ENCODE measurements around the gene COL5A1.

The COL5A1 gene

DNA sequence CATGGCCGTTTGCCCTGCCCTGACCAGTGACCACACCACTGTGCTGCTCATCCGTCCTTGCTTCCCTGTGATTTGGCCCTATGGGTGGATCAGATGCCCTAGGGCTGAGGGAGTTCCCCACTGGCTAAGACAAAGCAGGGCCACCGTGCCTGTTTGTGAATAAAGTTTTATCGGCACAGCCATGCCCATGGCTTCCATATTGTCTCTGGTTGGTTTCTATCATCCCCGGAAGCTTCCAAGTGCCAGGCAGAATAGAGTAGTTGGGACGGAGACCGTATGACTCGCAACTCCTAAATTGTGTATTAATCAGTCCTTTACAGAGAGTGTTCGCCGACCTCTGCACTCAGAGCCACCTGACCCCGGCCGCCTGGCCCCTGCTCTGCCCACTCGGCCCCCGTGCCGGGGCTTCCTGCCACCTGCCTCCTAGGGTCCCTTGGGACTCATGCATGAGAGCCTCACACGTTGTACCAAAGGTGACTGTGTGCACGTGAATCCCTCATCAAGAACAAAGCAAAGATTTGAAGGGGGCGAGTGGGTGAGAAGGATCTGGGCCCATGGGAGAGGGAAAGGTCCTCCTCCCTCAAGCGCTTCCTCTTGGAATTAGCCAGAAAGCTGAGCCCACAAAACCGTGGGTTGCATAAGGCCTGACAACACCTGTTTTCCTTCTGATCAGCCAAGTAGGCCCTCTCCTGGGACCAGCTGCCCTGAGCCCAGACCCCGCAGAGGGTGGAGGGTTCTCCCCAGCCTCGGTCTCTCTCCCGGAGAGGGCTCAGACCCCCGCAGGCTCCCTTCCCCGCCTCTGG is 227.3 kb downstream of the COL5A1 start:
- no peak overlapping the region for H3K4me3 ChIP-seq (ENCODE audit: low read depth, low read length)
- no peak for DNase-seq (ENCODE audit: low read depth)
- TF ChIP-seq, protein P1, sequence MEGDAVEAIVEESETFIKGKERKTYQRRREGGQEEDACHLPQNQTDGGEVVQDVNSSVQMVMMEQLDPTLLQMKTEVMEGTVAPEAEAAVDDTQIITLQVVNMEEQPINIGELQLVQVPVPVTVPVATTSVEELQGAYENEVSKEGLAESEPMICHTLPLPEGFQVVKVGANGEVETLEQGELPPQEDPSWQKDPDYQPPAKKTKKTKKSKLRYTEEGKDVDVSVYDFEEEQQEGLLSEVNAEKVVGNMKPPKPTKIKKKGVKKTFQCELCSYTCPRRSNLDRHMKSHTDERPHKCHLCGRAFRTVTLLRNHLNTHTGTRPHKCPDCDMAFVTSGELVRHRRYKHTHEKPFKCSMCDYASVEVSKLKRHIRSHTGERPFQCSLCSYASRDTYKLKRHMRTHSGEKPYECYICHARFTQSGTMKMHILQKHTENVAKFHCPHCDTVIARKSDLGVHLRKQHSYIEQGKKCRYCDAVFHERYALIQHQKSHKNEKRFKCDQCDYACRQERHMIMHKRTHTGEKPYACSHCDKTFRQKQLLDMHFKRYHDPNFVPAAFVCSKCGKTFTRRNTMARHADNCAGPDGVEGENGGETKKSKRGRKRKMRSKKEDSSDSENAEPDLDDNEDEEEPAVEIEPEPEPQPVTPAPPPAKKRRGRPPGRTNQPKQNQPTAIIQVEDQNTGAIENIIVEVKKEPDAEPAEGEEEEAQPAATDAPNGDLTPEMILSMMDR (IDR thresholded peaks at IDR 0.05; ENCODE audit: low read depth, low read length, missing control alignments), result no peak

DNA sequence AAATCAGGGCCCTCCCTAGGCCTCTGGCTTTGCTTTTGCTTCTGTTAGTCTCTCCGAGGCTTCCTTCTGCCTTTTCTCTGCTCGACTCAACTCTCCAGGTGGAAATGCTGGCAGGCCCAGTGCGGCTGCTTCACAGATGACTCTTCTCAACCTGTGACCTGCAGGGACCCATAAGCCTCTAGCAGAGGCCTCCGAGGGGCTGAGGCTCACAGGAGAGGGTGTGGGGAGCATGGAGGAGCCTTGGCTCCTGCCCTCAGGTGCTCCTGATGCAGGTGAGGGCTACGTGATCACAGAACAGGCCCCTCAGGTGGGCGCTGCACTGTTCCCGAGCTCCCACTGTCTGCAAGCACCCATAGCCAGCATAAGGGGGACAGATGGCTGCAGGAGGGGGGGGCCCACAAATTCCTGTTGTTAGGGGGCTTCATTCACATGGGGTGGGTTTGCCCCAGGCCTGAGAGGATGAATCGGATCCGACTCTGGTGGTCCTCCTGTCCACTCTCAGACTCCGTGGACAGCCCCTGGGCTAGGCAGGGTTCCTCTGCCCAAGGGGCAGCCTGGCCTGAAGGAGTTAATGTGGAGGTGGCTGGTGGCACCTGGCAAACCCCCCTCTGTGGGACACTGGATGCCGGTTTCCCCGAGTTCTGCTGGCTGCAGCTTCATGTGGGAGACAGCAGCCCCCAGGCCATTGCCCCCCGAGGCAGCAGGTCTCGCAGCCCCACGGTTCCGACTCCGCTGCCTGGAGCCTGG is 228.1 kb downstream of the COL5A1 start:
- TF ChIP-seq, protein P1 (IDR thresholded peaks at IDR 0.05; ENCODE audit: low read depth, low read length, missing control alignments), result no peak
- no peak overlapping the region for H3K4me3 ChIP-seq (ENCODE audit: low read depth, low read length)
- no peak for DNase-seq (ENCODE audit: low read depth)

GRCh38 chr9:134870301-134870694 is 228.7 kb downstream of the COL5A1 start:
- no peak overlapping the region for H3K4me3 ChIP-seq (ENCODE audit: low read depth, low read length)
- TF ChIP-seq, protein P1 (IDR thresholded peaks at IDR 0.05; ENCODE audit: low read depth, low read length, missing control alignments), result no peak
- DNase-seq (ENCODE audit: low read depth), result no peak

GRCh38 chr9:134870746-134871662 is 229.4 kb downstream of the COL5A1 start:
- TF ChIP-seq, protein P1 (IDR thresholded peaks at IDR 0.05; ENCODE audit: low read depth, low read length, missing control alignments), result no peak
- no peak overlapping the region for H3K4me3 ChIP-seq (ENCODE audit: low read depth, low read length)
- DNase-seq (ENCODE audit: low read depth), result no peak

GRCh38 chr9:134871697-134872340 is 230.2 kb downstream of the COL5A1 start:
- no peak for DNase-seq (ENCODE audit: low read depth)
- no peak overlapping the region for H3K4me3 ChIP-seq (ENCODE audit: low read depth, low read length)
- TF ChIP-seq, protein P1 (IDR thresholded peaks at IDR 0.05; ENCODE audit: low read depth, low read length, missing control alignments), result no peak

DNA sequence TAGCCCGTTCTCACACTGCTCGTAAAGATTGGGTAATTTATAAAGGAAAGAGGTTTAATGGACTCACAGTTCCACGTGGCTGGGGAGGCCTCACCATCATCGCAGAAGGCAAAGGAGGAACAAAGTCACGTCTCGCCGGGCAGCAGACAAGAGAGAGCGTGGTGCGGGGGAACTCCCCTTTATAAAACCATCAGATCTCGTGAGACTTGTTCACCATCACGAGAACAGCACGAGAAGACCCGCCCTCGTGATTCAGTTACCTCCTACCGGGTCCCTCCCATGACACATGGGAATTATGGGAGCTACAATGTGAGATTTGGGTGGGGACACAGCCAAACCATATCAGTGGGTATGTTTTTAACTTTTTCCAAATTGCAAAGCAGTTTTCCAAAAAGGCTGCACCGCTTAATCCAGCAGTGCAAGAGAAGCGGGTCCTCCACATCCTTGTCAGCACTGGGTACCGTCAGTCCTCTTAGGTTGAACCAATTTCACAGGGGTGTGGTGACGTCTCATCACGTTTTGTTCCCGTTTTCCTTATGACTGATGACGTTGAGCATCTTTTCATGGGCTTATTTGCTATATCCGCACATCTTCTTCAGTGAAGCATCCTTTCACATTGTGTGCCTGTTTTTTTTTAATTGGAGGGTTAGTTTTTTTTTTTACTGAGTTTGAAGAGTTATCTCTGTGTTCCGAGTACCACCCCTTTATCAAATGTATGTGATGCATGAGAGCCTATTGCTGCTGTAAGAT is 231.1 kb downstream of the COL5A1 start:
- no peak overlapping the region for H3K4me3 ChIP-seq (ENCODE audit: low read depth, low read length)
- DNase-seq (ENCODE audit: low read depth), result no peak
- TF ChIP-seq, protein P1 (IDR thresholded peaks at IDR 0.05; ENCODE audit: low read depth, low read length, missing control alignments), result no peak

Data from GM12864 (cell line).